Psoas muscle (tissue), 8 donors: ENCODE measurements around the gene RNF152. TPM values are rescaled to one million over a fixed set of nuclear protein-coding genes. Genes with fewer than 3 reads are reported as not detected.

Experiments
- ATAC-seq, 4 donors: fragments of 200-7000 bp; cut with Tn5 transposase; one replicate each; pipeline ENCODE4 v1.9.1; 2020; ENCODE audit warnings: moderate library complexity in 3 of 4, mild to moderate bottlenecking in 2 of 4
- DNase-seq, 2 donors: peaks; one replicate each; pipeline ENCODE4 v3.0.0-alpha.2; 2020
- H3K27ac ChIP-seq: fragments of 200-600 bp; one replicate; pipeline ENCODE4 v1.8.0; 2022
- H3K27me3 ChIP-seq, 3 donors: fragments of 200-600 bp in 1 of 3; one replicate each; pipeline versions ENCODE4 v1.6.1 to v1.8.0; 2013 to 2022; ENCODE audit warnings: low read length in 2 of 3, mild to moderate bottlenecking in 2 of 3, moderate library complexity in 1 of 3; ENCODE audit not compliant: insufficient read depth in 3 of 3
- H3K36me3 ChIP-seq, 2 donors: fragments of 200-600 bp in 1 of 2; one replicate each; pipeline versions ENCODE4 v1.6.1 to v1.8.0; 2013 to 2022; ENCODE audit warnings: low read depth in 1 of 2, mild to moderate bottlenecking in 1 of 2, moderate library complexity in 1 of 2; ENCODE audit not compliant: insufficient read depth in 1 of 2
- H3K4me1 ChIP-seq: fragments of 200-600 bp; one replicate; pipeline ENCODE4 v1.8.0; 2022
- H3K4me3 ChIP-seq: fragments of 200-600 bp; one replicate; pipeline ENCODE4 v1.8.0; 2022; ENCODE audit warnings: mild to moderate bottlenecking
- H3K9me3 ChIP-seq: fragments of 200-600 bp; one replicate; pipeline ENCODE4 v1.8.0; 2022
- CTCF ChIP-seq: fragments of 200-600 bp; IDR thresholded peaks from one replicate; pipeline ENCODE4 v1.8.0; 2022; ENCODE audit warnings: antibody characterized with exemption
- WGBS, 3 donors: extraction: QIAGEN DNeasy Blood & Tissue Kit; methylation state at CpG; one replicate each; pipeline versions ENCODE4 v1.1.6 to v1.1.7; 2013; 5-methylcytosine and 5-hydroxymethylcytosine counted together
- intact Hi-C, 2 donors: fragments of 100-400 bp; cut with DNase I; formaldehyde crosslinking; loops; one replicate each; pipeline versions ENCODE4 v1.11.0 to v1.14.2; 2022
- polyA plus RNA-seq, 3 donors: library from polyadenylated mRNA; stranded (reverse); fragments of 200-250 nt; gene quantifications; one replicate each; pipeline ENCODE4 v1.2.3, GENCODE V29; 2013
- total RNA-seq, 4 donors: library from RNA; stranded (reverse); fragmentation: NEBNext Ultra II Directional in 2 of 4; extraction: Animal tissue kit (Norgen Biotek cat#: 25700) in 2 of 4; gene quantifications; one replicate each; pipeline versions ENCODE4 v1.2.1 to v1.2.4, GENCODE V29; 2021 to 2023
- donor health status: healthy with polysubstance abuse.
- donor health status: DM: no; HTN: no; CAD: no; lungs with moderate emphysema.
- donor health status: Bipolar disorder and iron deficiency.
- donor health status: healthy.
- donor health status: DM: yes; HTN: yes; CAD: no.
- donor health status: DM: no; HTN: no; CAD: no.
- donor health status: DM: no; HTN: no; CAD: no.
- donor health status: DM: yes; HTN: yes; CAD: no.

The RNF152 gene
- total and polyA plus RNA-seq, 7 donors, result 0.48 to 4.0 (median 2.5) TPM

GRCh38 chr18:61931654-61932379 is 39.0 kb upstream of the RNF152 start:
- no peak for TF ChIP-seq CTCF
- H3K9me3 ChIP-seq, result no peaks in the 10 kb centered on the region
- no peak overlapping the region for H3K4me3 ChIP-seq
- H3K4me1 ChIP-seq, result no peaks in the 10 kb centered on the region
- no peaks in the 10 kb centered on the region for H3K36me3 ChIP-seq
- WGBS, 3 donors, result 91 to 95% (median 92%) methylated on average over 6 of the region's 6 CpGs
- H3K27me3 ChIP-seq, result no peaks in the 10 kb centered on the region
- intact Hi-C loops, result no loop called here
- DNase-seq (no peak), ATAC-seq (no peak)
- no peak overlapping the region for H3K27ac ChIP-seq

GRCh38 chr18:61929881-61930640 is 37.3 kb upstream of the RNF152 start:
- Histone ChIP-seq H3K36me3 (no peaks in the 10 kb centered on the region), H3K27ac (no peak overlapping the region), H3K4me1 (no peaks in the 10 kb centered on the region), H3K4me3 (no peak overlapping the region), H3K9me3 (no peaks in the 10 kb centered on the region), H3K27me3 (no peaks in the 10 kb centered on the region)
- ATAC-seq (no peak), DNase-seq (no peak)
- intact Hi-C loops, result no loop called here
- 56 to 64% (median 58%) methylated on average over 3 of the region's 3 CpGs for WGBS, 3 donors
- TF ChIP-seq CTCF, result no peak

- Histone ChIP-seq H3K36me3 (no peaks in the 10 kb centered on the region), H3K27me3 (peaks cover 0 to 3% (median 0%) of the 10 kb centered on the region in 3 donors), H3K4me3 (no peak overlapping the region), H3K4me1 (no peaks in the 10 kb centered on the region), H3K9me3 (no peaks in the 10 kb centered on the region), H3K27ac (no peak overlapping the region)
- ATAC-seq, result no peak
- no peak for DNase-seq
- no peak for TF ChIP-seq CTCF
- intact Hi-C loops, result no loop called here
- WGBS, 3 donors, result 59 to 61% (median 61%) methylated on average over 4 of the region's 4 CpGs
These were observed 33.7 kb upstream of the RNF152 start for GRCh38 chr18:61926532-61926931.

GRCh38 chr18:61924550-61924949 is 31.7 kb upstream of the RNF152 start:
- DNase-seq (no peak), ATAC-seq (no peak)
- 32 to 58% (median 43%) methylated on average over 5 of the region's 5 CpGs for whole genome bisulfite sequencing, 3 donors
- intact Hi-C loops, result no loop called here
- no peak overlapping the region for H3K4me3 ChIP-seq
- peaks cover 0 to 3% (median 0%) of the 10 kb centered on the region in 3 donors for H3K27me3 ChIP-seq
- no peak for TF ChIP-seq CTCF
- no peaks in the 10 kb centered on the region for H3K4me1 ChIP-seq
- H3K36me3 ChIP-seq, result no peaks in the 10 kb centered on the region
- no peak overlapping the region for H3K27ac ChIP-seq
- H3K9me3 ChIP-seq, result no peaks in the 10 kb centered on the region
